ENCODE measurements around the gene MCRS1.

DNA sequence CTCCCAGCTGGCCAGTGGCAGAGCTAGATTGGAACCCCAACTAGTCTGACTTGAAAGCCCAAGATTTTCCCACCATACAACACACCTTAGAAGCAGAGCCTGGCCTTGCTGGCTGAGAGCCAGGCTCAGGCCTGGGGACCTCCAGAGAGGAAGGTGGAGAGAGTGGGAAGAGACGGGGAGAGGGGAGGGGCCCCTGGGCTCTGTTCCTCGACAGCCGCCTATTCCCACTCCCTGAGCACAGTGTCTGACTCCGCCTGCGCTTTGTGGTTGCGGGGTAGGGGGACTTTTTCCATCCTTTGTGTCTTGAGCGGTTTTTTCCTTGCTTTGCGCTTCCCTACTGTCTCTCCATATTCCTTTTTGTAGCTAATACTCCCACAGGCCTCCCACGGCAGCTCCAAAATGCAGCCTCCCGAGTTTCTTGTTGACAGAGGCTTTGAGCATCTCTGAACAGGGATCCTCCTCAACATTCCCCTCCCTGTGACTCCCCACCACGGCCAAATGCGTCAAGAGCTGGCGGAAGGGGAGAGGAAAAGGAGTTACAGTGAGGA is 33.1 kb downstream of the MCRS1 start:
- TF ChIP-seq, protein P1, sequence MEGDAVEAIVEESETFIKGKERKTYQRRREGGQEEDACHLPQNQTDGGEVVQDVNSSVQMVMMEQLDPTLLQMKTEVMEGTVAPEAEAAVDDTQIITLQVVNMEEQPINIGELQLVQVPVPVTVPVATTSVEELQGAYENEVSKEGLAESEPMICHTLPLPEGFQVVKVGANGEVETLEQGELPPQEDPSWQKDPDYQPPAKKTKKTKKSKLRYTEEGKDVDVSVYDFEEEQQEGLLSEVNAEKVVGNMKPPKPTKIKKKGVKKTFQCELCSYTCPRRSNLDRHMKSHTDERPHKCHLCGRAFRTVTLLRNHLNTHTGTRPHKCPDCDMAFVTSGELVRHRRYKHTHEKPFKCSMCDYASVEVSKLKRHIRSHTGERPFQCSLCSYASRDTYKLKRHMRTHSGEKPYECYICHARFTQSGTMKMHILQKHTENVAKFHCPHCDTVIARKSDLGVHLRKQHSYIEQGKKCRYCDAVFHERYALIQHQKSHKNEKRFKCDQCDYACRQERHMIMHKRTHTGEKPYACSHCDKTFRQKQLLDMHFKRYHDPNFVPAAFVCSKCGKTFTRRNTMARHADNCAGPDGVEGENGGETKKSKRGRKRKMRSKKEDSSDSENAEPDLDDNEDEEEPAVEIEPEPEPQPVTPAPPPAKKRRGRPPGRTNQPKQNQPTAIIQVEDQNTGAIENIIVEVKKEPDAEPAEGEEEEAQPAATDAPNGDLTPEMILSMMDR (conservative IDR thresholded peaks at IDR 0.05; ENCODE audit: low read depth, low read length) = no peak
- TF ChIP-seq EZH2 (IDR thresholded peaks at IDR 0.05; ENCODE audit: low read length, unreplicated experiment) (no peak), EZH2phosphoT487 (IDR thresholded peaks at IDR 0.05; ENCODE audit: borderline replicate concordance, low read length) (no peak)

Data from PC-3 (cell line).